Activated CD4-positive, alpha-beta T cell treated with anti-CD3 and anti-CD28 coated beads, Interleukin-2, amount 10 ng/mL, durations not matched to agents 7 days and 5 days (primary cell): ENCODE results near the gene TYMS. TPM values are rescaled to one million over a fixed set of nuclear protein-coding genes. Genes with fewer than 3 reads are reported as not detected.

Source experiments
- CTCF ChIA-PET: fragments of 350-600 bp; sonication (Branson Sonifier 250); formaldehyde crosslinking; loops from one replicate; lab custom pipeline; 2021; ENCODE audit warnings: antibody characterized with exemption; lab: Charles Lee
- POLR2A ChIA-PET: fragments of 350-600 bp; sonication (Branson Sonifier 250); formaldehyde crosslinking; loops from one replicate; lab custom pipeline; 2021; ENCODE audit warnings: antibody characterized with exemption; lab: Charles Lee
- DNase-seq: peaks from one replicate; pipeline ENCODE4 v3.0.0-alpha.2; 2020
- H3K27ac Mint-ChIP-seq: one replicate; pipeline ENCODE4 v1.8.0; 2021; ENCODE audit warnings: mild to moderate bottlenecking, moderate library complexity, mixed read lengths
- H3K27me3 Mint-ChIP-seq: one replicate; pipeline ENCODE4 v1.8.0; 2021; ENCODE audit warnings: mixed read lengths
- H3K36me3 Mint-ChIP-seq: one replicate; pipeline ENCODE4 v1.8.0; 2021; ENCODE audit warnings: low read depth, mixed read lengths
- H3K4me1 Mint-ChIP-seq: one replicate; pipeline ENCODE4 v1.8.0; 2021; ENCODE audit warnings: mixed read lengths
- H3K4me3 Mint-ChIP-seq: one replicate; pipeline ENCODE4 v1.8.0; 2021; ENCODE audit warnings: mild to moderate bottlenecking, moderate library complexity, mixed read lengths
- H3K9me3 Mint-ChIP-seq: one replicate; pipeline ENCODE4 v1.8.0; 2021; ENCODE audit warnings: mixed read lengths
- total RNA-seq, 2 experiments: library from RNA; stranded (reverse); gene quantifications; one replicate each; pipeline ENCODE4 v1.2.3, GENCODE V29; 2021

The TYMS gene
- total RNA-seq, 2 experiments from 2014 or later, result 421 to 478 TPM

DNA sequence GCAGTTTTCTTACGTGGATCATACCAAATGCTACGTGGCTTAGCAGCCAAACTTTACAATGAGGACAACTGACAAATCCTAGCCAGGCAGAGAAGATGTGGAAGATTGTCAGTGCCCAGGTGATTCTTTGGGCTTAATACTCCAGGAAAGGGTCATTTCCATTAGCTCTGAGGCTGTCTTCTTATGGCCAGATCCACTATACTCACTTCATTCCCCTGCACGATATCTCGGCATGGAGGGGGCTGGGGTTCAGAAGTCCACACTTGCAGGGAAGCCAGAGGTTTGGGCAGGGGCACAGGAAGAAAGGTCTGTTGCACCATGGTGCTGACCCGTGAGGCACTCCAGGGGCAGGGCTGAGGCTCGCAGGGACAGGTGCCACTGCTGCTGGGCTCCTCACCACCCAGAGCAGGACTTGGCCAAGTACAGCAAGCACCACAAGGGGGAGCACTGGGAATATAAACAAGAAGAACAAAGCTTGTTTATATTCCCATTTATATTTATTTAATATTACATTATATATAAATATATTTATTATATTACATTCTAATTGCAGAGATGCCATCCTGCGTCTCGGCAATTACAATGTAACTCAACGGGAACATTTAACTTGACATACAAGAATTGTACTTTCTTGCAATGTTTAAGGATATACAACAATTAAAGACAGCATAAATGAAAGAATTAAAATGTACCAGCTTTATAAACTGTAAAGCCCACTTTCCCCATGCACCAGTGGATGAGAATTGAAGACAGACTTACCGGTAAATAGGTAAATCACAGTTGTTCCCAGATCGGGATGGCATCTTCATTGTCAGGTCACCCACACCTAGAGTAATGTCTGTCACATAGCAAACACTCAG is 33.5 kb upstream of the TYMS start:
- Mint-ChIP-seq H3K4me1 (no peaks in the 10 kb centered on the region), H3K4me3 (no peak overlapping the region), H3K27ac (no peak overlapping the region), H3K27me3 (peaks cover 18% of the 10 kb centered on the region), H3K9me3 (no peaks in the 10 kb centered on the region), H3K36me3 (no peaks in the 10 kb centered on the region)
- ChIA-PET CTCF (interaction anchor here (0.5 to 2.1 kb wide), 17 partner anchors 9 to 478 kb away, joined by 3 to 9 read pairs (median 3); no protein-coding TSS in a partner anchor), POLR2A (no interaction called here)
- peak; percentile 78 for DNase-seq

- DNase-seq, result no peak
- Mint-ChIP-seq H3K27ac (no peak overlapping the region), H3K36me3 (no peaks in the 10 kb centered on the region), H3K27me3 (peaks cover 16% of the 10 kb centered on the region), H3K9me3 (no peaks in the 10 kb centered on the region), H3K4me3 (no peak overlapping the region), H3K4me1 (no peaks in the 10 kb centered on the region)
- CTCF ChIA-PET, result interaction anchor here (0.7 kb wide), 1 partner anchor 8 kb away, joined by 3 read pairs; no protein-coding TSS in a partner anchor
- POLR2A ChIA-PET, result no interaction called here
Measured at GRCh38 chr18:627231-627630, 30.2 kb upstream of the TYMS start.

DNA sequence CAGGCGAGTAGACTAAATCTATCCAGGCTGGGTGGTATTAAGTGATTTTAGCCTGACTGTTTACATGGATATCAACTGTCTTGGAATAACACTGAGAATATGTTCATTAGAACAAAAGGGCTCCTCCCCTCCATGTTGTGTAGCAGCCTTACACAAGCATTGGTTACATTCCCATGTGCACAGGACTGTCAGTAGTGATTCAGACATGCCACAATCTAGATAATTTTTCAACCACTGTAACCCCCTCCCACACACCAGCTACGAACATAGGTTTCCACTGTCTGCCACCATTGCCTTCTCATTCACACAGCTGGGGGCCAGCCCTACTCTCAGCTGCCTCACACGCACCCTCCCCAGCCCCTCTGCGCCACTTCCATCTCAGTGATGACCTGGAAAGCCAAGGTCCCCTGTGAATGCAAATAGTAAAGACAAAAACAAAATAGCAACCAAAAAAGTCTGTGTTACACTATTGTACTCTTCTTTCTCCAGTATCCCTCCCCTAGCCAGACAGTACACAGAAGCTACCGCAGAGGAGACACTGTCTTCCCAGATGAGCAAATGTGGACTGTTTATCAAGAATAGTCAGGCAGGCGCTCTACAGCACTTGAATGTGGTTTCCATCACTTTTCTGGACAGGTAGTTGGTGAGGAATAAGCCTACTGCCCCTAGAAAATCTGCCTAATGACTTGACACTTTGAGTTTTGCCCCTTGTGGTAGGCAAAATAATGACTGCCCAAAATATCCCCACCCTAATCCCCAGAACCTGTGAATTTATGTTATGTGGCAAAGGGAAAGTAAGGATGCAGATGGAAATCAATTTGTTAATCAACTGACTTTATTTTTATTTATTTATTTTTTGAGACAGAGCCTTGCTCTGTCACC is 27.9 kb upstream of the TYMS start:
- ChIA-PET POLR2A (no interaction called here), CTCF (no interaction called here)
- peaks cover 15% of the 10 kb centered on the region for H3K27me3 Mint-ChIP-seq
- no peak for DNase-seq
- no peaks in the 10 kb centered on the region for H3K36me3 Mint-ChIP-seq
- H3K4me1 Mint-ChIP-seq, result no peaks in the 10 kb centered on the region
- H3K27ac Mint-ChIP-seq, result peak overlapping the region; percentile 50
- H3K4me3 Mint-ChIP-seq, result no peak overlapping the region
- H3K9me3 Mint-ChIP-seq, result no peaks in the 10 kb centered on the region

DNA sequence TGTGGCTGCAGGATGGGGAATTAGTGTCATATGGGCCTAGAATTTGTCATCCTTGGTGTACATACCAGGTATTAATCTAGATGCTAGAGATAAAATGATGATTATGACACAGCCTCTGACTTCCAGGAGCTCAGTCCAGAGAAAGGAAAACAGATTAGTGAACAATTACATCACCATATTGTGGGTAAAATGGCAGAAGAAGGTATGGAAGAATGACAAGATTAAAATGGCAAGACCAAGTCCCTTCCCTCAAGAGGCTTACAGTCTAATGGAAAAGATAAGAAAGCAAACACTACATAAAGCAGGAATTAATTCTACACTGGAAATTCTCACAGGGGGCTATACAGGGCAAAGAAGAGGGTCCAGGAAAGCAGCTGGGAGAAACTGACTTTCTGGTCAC is 25.9 kb upstream of the TYMS start:
- H3K36me3 Mint-ChIP-seq, result no peaks in the 10 kb centered on the region
- H3K27ac Mint-ChIP-seq, result no peak overlapping the region
- CTCF ChIA-PET, result interaction anchor here (0.9 to 1.4 kb wide), 3 partner anchors 10 to 208 kb away, joined by 3 to 4 read pairs (median 3); partner anchors contain the start of gene ENOSF1
- peaks cover 9% of the 10 kb centered on the region for H3K27me3 Mint-ChIP-seq
- no peak overlapping the region for H3K4me3 Mint-ChIP-seq
- no peaks in the 10 kb centered on the region for H3K4me1 Mint-ChIP-seq
- DNase-seq, result no peak
- POLR2A ChIA-PET, result no interaction called here
- H3K9me3 Mint-ChIP-seq, result no peaks in the 10 kb centered on the region

DNA sequence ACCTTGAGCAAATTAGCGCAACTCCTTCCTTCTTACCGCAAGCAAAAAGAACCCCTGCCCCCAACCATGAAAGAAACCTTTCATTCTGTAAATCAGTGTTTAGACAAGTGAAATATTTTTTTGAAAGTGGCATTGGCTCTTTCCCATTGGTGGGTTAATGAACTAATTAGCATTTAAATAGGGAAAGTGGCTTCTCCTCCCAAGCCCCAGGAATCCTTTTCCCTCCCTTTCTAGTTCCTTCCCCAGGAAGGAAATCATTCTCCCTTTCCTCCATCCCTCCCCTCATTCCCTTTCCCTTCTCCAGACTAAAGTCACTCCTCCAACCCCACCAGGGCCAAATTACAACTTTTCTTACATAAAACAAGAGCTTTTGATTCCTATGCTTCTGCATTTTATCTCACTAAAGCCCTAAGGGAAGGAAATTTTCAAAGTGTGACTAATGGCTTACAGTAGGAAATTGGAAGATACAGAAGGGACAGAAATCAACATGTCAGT is 22.9 kb upstream of the TYMS start:
- POLR2A ChIA-PET, result no interaction called here
- Mint-ChIP-seq H3K27me3 (peaks cover 5% of the 10 kb centered on the region), H3K36me3 (no peaks in the 10 kb centered on the region), H3K9me3 (no peaks in the 10 kb centered on the region), H3K27ac (no peak overlapping the region), H3K4me3 (no peak overlapping the region), H3K4me1 (no peaks in the 10 kb centered on the region)
- DNase-seq, result no peak
- CTCF ChIA-PET, result interaction anchor here (1.3 kb wide), 1 partner anchor 204 kb away, joined by 3 read pairs; no protein-coding TSS in a partner anchor

GRCh38 chr18:635171-635570 is 22.3 kb upstream of the TYMS start:
- CTCF ChIA-PET, result interaction anchor here (1.3 kb wide), 1 partner anchor 204 kb away, joined by 3 read pairs; no protein-coding TSS in a partner anchor
- Mint-ChIP-seq H3K27ac (no peak overlapping the region), H3K36me3 (no peaks in the 10 kb centered on the region), H3K9me3 (no peaks in the 10 kb centered on the region), H3K4me1 (no peaks in the 10 kb centered on the region), H3K4me3 (no peak overlapping the region), H3K27me3 (peaks cover 3% of the 10 kb centered on the region)
- no peak for DNase-seq
- POLR2A ChIA-PET, result no interaction called here

DNA sequence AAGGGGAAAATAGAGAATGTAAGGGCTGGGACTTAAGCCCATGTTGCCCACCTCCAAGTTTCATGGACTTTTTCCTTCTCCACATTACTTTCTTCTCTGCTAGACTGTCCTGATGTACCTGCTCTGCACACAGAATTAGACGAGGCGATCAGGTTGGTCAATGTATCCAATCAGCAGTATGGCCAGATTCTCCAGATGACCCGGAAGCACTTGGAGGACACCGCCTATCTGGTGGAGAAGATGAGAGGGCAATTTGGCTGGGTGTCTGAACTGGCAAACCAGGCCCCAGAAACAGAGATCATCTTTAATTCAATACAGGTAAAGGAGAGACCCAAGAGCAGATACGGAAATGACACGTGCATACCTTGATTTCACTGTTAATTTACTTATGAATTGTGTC is 16.2 kb upstream of the TYMS start:
- ChIA-PET POLR2A (no interaction called here), CTCF (interaction anchor here (1.1 kb wide), 1 partner anchor 9 kb away, joined by 4 read pairs; no protein-coding TSS in a partner anchor)
- Mint-ChIP-seq H3K4me1 (no peaks in the 10 kb centered on the region), H3K4me3 (no peak overlapping the region), H3K27me3 (peaks cover 28% of the 10 kb centered on the region), H3K27ac (no peak overlapping the region), H3K36me3 (no peaks in the 10 kb centered on the region), H3K9me3 (no peaks in the 10 kb centered on the region)
- no peak for DNase-seq

GRCh38 chr18:644395-645004 is 13.0 kb upstream of the TYMS start:
- Mint-ChIP-seq H3K27me3 (peaks cover 28% of the 10 kb centered on the region), H3K36me3 (no peaks in the 10 kb centered on the region), H3K4me1 (peaks cover 2% of the 10 kb centered on the region), H3K9me3 (no peaks in the 10 kb centered on the region), H3K4me3 (no peak overlapping the region), H3K27ac (no peak overlapping the region)
- ChIA-PET POLR2A (no interaction called here), CTCF (interaction anchor here (1.3 to 2.2 kb wide), 2 partner anchors 16 to 20 kb away, joined by 3 to 6 read pairs; no protein-coding TSS in a partner anchor)
- no peak for DNase-seq

GRCh38 chr18:647304-647703 is 10.1 kb upstream of the TYMS start:
- Mint-ChIP-seq H3K27me3 (peaks cover 21% of the 10 kb centered on the region), H3K4me1 (peaks cover 21% of the 10 kb centered on the region), H3K36me3 (peaks cover 4% of the 10 kb centered on the region), H3K9me3 (no peaks in the 10 kb centered on the region), H3K4me3 (no peak overlapping the region), H3K27ac (no peak overlapping the region)
- ChIA-PET CTCF (no interaction called here), POLR2A (interaction anchor here (0.5 kb wide), 1 partner anchor 38 kb away, joined by 3 read pairs; no protein-coding TSS in a partner anchor)
- no peak for DNase-seq

- POLR2A ChIA-PET, result no interaction called here
- H3K9me3 Mint-ChIP-seq, result no peaks in the 10 kb centered on the region
- CTCF ChIA-PET, result interaction anchor here (0.5 to 1.0 kb wide), 3 partner anchors 9 to 13 kb away, joined by 3 to 4 read pairs (median 4); no protein-coding TSS in a partner anchor
Measured at GRCh38 chr18:649341-649740, 8.1 kb upstream of the TYMS start.

GRCh38 chr18:650428-650858 is 7.0 kb upstream of the TYMS start:
- Mint-ChIP-seq H3K4me1 (peaks cover 32% of the 10 kb centered on the region), H3K27me3 (no peaks in the 10 kb centered on the region), H3K36me3 (peaks cover 7% of the 10 kb centered on the region), H3K4me3 (peak overlapping the region; percentile 46), H3K9me3 (no peaks in the 10 kb centered on the region), H3K27ac (peak overlapping the region; percentile 82)
- CTCF ChIA-PET, result interaction anchor here (1.0 kb wide), 1 partner anchor 8 kb away, joined by 4 read pairs; no protein-coding TSS in a partner anchor
- peak; percentile 74 for DNase-seq
- POLR2A ChIA-PET, result no interaction called here

More at GRCh38 chr18:649341-649740, 8.1 kb upstream of the TYMS start:
- peaks cover 5% of the 10 kb centered on the region for H3K27me3 Mint-ChIP-seq
- H3K4me1 Mint-ChIP-seq, result peaks cover 26% of the 10 kb centered on the region
- H3K36me3 Mint-ChIP-seq, result peaks cover 7% of the 10 kb centered on the region
- no peak for DNase-seq
- H3K4me3 Mint-ChIP-seq, result no peak overlapping the region
- H3K27ac Mint-ChIP-seq, result no peak overlapping the region

DNA sequence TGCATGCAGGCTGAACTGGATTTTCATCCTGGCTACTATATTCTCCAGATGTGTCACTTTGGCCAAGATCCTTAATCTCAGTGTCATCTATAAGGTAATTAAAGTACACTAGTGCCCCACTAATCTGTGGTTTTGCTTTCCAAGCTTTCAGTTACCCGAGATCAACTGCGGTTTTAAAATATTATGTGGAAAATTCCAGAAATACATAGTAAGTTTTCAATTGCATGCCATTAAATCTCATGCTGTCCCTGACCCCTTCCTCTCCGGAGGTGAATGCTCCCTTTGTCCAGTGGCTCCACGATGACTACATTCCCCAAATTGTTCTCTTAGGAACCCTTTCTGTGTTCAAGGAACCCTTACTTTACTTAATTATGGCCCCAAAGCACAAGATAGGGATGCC is 5.3 kb upstream of the TYMS start:
- Mint-ChIP-seq H3K9me3 (no peaks in the 10 kb centered on the region), H3K27ac (no peak overlapping the region), H3K4me3 (no peak overlapping the region), H3K4me1 (peaks cover 40% of the 10 kb centered on the region), H3K27me3 (no peaks in the 10 kb centered on the region), H3K36me3 (peaks cover 9% of the 10 kb centered on the region)
- ChIA-PET POLR2A (no interaction called here), CTCF (no interaction called here)
- no peak for DNase-seq
